HG02852 (cell line): Measurements from ENCODE around the gene MOCOS.
"Not testable (repeated sequence)": the region's sequence is repeated elsewhere in the genome, so short reads cannot be mapped to it uniquely, and the experiment has no call there.

Source experiments
- ATAC-seq: cut with Tn5 transposase; IDR thresholded peaks from one replicate; pipeline ENCODE4 v1.9.1; 2021; ENCODE audit warnings: mild to moderate bottlenecking, moderate library complexity; ENCODE audit not compliant: unreplicated experiment

Gene MOCOS

GRCh38 chr18:36197511-36198166 lies 10.3 kb downstream of the MOCOS start:
- no peak for ATAC-seq

DNA sequence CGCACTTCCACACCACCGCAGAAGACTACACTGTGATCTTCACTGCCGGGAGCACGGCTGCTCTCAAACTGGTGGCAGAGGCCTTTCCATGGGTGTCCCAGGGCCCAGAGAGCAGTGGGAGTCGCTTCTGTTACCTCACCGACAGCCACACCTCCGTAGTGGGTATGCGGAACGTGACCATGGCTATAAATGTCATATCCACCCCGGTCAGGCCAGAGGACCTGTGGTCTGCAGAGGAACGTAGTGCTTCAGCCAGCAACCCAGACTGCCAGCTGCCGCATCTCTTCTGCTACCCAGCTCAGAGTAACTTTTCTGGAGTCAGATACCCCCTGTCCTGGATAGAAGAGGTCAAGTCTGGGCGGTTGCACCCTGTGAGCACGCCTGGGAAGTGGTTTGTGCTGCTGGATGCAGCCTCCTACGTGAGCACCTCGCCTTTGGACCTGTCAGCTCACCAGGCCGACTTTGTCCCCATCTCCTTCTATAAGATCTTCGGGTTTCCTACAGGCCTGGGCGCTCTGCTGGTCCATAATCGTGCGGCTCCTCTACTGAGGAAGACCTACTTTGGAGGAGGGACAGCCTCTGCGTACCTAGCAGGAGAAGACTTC lies 12.5 kb downstream of the MOCOS start:
- ATAC-seq: no peak

DNA sequence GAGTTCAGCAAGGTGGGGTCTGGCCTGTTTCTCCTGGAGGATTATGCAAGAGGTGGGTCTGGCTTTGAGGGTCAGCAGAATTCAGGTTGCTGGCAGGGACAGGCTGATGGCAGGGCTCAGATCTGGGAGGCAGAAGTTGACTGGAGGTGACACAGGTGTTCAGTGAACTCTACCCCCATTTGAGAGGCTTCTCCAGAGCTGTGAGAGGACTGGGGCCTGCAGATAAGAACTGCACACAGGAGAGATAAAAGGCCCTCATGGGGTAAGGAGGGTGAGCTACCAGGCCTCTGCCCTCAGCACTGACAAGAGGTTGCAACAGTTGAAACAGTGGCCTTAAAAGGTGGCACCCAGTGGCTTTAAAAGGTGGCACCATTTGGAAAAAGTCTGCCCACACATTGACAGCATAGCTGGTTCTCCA lies 13.1 kb downstream of the MOCOS start:
- ATAC-seq: no peak

DNA sequence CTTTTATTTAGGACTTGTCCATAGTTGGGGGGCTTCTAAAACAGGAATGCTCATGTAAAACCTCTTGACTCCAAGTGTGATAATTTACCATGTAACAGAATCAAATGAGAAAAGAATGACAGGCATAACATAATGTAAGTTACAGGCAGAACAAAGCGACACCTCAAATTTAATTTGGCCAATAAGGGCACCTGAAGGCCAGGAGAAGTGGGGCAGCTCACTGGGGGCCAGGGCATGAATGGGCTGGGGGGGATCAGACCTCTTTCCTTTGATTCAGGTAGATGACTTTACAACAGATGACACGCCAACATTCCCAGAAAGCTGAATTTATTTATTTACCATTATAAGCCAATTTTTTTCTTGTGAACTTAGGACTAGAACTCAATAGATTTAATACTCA lies 14.5 kb downstream of the MOCOS start:
- no peak for ATAC-seq

GRCh38 chr18:36203360-36203895 lies 16.1 kb downstream of the MOCOS start:
- ATAC-seq: no peak

- no peak for ATAC-seq
These were observed 17.9 kb downstream of the MOCOS start for GRCh38 chr18:36205166-36205565.

DNA sequence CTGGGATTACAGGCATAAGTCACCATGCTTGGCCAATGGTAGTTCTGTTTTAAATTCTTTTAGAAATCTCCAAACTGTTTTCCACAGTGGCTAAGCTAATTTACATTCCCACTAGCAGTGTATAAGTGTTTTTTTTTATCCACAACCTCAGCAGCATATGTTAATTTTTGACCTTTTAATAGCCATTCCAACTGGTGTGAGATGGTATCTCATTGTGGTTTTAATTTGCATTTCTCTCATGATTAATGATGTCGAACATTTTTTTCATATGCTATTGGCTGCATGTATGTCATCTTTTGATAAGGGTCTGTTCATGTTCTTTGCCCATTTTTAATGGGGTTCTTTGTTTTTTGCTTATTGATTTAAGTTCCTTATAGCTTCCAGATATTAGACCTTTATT lies 20.0 kb downstream of the MOCOS start:
- no peak for ATAC-seq

- ATAC-seq: not testable (repeated sequence)
These were observed 20.7 kb downstream of the MOCOS start for GRCh38 chr18:36207969-36208368.

- ATAC-seq: no peak
These were observed 24.3 kb downstream of the MOCOS start for GRCh38 chr18:36211612-36212065.

DNA sequence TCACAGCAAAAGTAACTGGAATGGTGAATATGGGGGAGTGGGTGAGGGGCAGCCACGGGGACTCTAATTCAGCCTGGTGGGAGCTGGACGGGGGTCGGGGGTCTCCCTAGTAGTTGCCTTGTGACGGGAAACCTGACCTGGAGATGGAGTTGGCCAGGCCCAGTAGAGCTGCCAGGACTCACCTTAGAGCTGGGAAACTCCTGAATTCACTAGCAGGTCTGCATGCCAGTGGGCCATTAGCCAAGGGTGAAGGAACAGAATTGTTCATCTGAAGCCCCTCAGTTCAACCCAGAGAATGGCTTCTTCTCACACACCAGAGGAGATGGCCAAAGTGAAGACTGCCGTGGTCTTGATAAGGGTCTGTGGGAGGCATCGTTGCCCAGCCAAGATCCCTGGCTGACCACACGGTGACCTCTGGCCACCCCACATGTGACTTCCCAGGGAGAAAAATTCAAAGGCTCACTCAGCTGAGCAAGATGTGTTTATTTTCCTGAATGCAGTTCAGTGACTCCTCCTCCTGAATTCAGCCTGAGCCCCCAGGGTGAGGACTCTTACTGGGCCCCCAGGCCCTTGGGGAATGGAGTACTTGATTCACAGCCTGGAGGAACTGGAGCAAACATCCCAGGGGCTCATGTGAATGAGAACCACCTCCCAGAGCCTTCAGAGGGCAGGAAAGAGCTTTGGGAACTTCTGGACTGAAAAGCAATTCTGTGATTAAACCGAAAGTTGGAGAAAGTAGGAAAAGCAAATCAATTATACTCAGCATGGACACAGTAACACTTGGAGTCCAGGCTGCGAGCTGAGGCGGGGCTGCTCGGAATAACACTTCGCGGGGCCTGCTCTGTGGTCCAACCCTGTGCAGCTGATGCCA lies 25.2 kb downstream of the MOCOS start:
- no peak for ATAC-seq

DNA sequence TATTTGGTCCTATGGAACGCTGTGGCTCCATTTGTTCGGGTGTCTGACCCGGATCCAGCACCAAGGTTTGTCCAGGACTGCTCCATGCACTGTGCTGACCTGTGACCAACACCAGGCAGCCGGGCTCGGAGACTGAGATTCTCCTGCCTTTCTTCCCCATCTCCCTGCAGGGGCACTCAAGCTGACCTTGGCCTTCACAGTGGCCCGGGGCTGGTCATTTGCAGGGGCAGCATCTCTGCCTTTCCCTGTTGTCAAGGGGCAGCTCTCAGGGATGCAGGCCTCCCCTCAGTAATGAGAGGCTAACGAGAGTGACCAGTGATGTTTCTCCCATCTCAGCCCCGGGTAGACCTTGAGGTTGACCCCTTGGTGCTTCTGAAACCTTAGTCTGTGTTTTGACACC lies 27.5 kb downstream of the MOCOS start:
- ATAC-seq: no peak

GRCh38 chr18:36215577-36215976 lies 28.3 kb downstream of the MOCOS start:
- ATAC-seq: no peak

DNA sequence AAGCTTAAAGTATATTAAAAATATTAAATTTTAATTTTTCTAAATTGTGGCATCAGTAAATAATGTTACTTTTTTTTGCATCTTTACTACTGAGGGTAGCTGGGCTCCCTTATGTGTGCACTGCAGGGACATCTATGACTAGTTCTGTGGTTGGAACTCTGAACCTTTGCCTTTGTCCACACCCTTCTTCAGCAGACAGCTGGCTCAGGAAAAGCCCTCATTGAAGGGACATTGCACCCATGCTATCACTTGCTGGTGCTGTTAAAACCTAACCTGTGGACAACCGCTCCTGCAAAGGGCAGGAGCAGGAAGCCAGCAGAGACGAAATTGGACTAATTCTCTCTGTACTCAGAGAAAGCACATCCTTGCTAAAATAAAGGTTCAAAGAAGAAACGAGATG lies 30.1 kb downstream of the MOCOS start:
- ATAC-seq: no peak

GRCh38 chr18:36229188-36229587 lies 41.9 kb downstream of the MOCOS start:
- ATAC-seq: no peak

- ATAC-seq: not testable (repeated sequence)
These were observed 53.2 kb downstream of the MOCOS start for GRCh38 chr18:36240510-36240909.

DNA sequence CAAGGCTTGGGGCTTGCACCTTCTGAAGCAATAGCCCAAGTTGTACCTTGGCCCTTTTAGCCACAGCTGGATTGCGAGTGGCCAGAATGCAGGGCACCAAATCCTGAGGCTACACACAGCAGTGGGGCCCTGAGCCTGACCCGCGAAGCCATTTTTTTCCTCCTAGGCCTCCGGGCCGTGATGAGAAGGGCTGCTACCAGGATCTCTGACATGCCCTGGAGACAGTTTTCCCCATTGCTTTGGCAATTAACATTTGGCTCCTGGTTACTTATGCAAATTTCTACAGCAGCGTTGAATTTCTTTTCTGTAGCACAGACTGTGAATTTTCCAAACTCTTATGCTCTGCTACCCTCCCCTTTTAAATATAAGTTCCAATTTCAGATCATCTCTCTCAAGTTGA lies 54.5 kb downstream of the MOCOS start:
- ATAC-seq: no peak

DNA sequence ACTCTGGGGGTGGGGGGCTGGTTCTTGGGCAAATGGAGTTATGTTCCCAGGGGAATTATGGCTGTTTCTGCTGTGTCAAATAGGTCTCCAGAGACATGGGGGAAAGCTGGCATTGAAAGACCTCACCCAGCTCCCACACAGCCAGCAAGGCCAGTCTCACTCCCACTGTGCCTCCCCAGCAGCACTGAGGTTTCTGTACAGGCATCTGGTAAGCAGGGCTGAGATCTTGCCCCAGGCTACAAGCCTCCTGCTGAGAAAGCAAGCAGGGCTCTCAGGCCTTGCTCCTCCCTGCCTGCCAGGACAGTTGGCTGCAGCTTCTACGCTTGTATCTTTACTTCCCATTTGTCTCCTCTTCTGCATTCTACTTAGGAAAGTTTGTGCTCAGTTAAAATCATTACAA lies 59.7 kb downstream of the MOCOS start:
- no peak for ATAC-seq

DNA sequence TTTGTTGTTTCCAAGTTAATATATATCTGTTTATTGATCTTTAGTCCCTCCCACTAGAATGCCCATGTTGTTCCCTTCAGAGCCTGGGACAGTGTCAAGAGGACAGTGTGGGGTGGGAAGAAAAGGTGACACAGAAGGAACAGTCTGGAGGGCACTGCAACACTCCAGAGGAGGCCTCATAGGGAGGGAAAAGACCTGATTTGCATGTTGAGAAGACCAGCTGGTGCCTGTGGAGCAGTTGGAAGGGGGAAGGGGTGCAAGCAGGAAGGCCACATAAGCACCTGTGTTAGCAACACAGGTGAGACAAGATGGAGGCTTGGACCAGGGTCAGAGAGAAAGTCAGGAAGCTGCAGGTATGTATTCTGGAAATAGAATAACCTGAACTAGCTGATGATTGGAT lies 62.1 kb downstream of the MOCOS start:
- ATAC-seq: no peak

- ATAC-seq: no peak
These were observed 63.5 kb downstream of the MOCOS start for GRCh38 chr18:36250827-36251226.

GRCh38 chr18:36255072-36255698 lies 67.9 kb downstream of the MOCOS start:
- no peak for ATAC-seq

DNA sequence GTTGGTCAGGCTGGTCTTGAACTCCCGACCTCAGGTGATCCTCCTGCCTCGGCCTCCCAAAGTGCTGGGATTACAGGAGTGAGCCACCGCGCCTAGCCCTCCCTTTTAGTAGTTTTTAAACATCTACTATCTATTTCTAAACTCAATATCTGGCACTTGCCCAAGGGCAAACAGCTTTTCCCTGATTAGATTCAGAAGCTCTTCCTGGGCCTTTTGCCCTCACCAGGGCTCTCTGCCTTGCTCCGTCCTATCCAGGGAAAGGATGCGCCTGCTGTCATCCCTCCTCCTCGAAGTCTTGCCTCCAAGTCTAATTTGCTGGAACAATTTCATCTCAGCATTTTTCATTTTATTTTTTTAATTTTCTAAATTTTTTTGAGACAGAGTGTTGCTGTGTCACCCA lies 68.8 kb downstream of the MOCOS start:
- ATAC-seq: no peak
